ENCODE measurements around the gene PWP2.
"Not testable (repeated sequence)": the region's sequence is repeated elsewhere in the genome, so short reads cannot be mapped to it uniquely, and the experiment has no call there.

Gene PWP2

DNA sequence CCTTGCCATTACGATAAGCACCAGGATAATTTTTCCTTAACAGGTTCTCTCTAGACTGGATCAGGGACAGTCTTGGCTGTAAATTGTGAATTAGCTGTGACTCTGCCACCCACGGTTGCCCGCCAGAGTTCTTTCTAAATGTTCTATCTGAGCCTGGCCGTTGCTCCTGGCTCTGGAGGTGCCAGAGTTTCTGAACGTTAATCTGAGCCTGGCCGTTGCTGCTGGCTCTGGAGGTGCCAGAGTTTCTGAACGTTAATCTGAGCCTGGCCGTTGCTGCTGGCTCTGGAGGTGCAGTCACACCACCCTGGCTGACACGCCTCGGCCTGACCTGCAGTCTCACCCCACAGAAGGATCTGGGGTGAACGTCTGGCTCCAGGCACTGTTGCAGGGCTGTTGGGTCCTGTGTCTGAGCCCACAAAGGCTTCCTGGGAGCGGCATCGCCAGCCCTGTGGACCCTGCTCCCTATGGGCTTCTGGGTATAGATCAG, 56.0 kb downstream of the PWP2 start:
- DNase-seq (ENCODE audit: low spot score) = not testable (repeated sequence)

DNA sequence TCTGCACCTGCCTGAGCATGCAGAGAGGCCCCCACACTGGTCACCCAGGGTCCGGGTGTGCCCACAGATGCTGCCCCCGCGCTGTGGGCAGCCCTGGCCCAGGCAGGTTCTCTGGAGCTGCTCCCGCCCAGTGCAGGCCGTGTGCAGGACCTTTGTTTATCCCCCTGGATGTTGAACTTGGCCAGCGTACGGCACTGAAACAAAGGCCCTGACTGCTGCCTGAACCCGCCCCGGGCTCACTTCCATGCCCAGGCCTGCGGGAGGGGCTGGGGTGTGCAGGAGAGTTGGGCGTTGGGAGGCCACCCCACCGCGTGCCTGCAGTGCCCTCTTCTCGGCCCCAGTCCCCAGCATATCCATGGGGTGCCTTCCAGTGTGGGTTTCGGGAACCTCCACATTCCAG, 58.7 kb downstream of the PWP2 start:
- not testable (repeated sequence) for DNase-seq (ENCODE audit: low spot score)

GRCh38 chr21:44167527-44167926, 60.3 kb downstream of the PWP2 start:
- DNase-seq (ENCODE audit: low spot score) = not testable (repeated sequence)

DNA sequence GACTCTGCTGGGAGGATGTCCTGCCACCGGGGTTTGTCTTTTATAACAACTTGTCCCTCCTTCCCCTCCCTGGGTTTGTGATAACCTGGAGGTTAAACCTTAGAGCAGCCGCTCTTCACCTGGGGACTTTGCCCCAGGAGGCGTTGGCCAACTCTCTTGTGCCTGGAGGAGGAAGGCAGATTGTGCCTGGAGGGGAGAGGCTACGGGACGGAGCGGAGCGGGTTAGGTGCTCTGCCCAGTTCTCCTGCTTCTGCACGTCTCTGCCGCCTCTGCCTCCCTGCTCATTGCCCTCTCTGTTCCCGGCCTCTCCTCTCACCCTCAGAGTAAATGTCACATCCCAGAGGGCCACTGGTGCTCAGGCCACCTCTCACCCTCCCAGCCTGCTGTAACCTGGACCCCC, 63.1 kb downstream of the PWP2 start:
- not testable (repeated sequence) for DNase-seq (ENCODE audit: low spot score)

DNA sequence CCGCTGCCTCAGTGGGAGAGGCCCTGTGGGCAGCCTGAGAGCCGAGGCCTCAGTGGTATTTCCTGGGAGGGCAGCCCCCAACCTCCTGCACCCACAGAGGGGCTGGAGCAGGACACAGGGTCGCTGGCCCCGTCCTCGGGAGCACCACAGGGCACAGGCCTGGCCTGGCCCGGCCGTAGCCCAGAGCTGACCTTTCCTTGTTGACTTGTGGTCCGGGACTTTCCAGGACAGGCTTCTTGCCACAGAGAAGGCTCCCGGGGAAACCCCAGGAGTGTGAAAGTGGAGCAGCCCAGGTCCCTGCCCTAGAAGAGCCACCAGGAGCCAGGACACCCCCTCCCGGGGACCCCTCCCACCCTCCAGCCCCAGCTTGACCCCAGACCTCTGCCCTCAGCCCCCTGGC, 63.7 kb downstream of the PWP2 start:
- DNase-seq (ENCODE audit: low spot score) = not testable (repeated sequence)

DNA sequence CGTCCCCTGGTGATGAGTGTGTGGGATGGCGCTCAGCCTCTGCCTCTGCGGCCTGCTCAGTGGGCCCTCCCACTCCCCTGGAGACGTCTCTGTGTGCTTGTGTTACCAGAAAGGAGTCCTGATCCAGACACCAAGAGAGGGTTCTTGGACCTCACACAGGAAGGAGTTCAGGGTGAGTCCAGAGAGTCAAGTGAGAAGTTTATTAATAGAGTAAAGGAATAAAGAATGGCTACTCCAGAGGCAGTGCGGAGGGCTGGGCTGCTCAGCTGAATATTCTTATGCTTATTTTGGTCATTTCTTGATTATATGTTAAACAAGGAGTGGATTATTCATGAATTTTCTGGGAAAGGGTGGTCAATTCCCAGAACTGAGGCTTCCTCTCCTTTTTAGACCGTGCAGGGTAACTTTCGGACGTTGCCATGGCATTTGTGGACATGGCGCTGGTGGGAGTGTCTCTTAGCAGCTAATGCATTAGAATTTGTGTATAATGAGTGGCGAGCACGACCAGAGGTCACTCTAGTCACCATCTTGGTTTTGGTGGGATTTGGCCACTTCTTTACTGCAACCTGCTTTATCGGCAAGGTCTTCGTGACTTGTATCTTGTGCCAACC, 64.9 kb downstream of the PWP2 start:
- not testable (repeated sequence) for DNase-seq (ENCODE audit: low spot score)

DNA sequence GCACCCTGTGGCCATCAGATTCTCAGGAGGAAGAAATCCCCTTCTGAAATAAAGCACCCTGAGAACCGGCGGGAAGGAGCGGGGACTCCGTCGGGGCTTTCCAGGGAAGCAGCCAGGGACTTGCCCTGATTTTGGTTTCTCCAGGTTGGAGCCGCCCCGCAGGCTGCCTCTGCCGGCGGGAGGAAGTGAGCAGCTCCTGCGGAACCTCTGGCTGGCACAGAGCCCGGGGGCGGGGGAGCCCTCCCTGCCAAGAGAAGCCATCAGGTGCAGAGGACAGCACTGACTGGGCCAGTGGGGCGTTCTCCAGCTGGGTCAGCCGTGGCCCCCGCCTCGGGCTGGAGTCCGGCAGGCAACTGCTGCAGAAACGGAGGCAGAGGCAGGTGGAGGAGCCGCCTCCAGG, 65.5 kb downstream of the PWP2 start:
- DNase-seq (ENCODE audit: low spot score) = not testable (repeated sequence)

GRCh38 chr21:44175189-44175588, 68.0 kb downstream of the PWP2 start:
- not testable (repeated sequence) for DNase-seq (ENCODE audit: low spot score)

- not testable (repeated sequence) for DNase-seq (ENCODE audit: low spot score)
Measured at GRCh38 chr21:44176127-44176526, 68.9 kb downstream of the PWP2 start.
